Activated T-helper 9 cell treated with anti-CD3 and anti-CD28 coated beads, Interleukin-2, amount 50 U/mL, for 16 hours (primary cell): ENCODE results near the gene RNF187.

Experiments
- DNase-seq: peaks from one replicate; pipeline ENCODE4 v3.0.0-alpha.2; 2020; ENCODE audit warnings: low read depth

Gene RNF187

DNA sequence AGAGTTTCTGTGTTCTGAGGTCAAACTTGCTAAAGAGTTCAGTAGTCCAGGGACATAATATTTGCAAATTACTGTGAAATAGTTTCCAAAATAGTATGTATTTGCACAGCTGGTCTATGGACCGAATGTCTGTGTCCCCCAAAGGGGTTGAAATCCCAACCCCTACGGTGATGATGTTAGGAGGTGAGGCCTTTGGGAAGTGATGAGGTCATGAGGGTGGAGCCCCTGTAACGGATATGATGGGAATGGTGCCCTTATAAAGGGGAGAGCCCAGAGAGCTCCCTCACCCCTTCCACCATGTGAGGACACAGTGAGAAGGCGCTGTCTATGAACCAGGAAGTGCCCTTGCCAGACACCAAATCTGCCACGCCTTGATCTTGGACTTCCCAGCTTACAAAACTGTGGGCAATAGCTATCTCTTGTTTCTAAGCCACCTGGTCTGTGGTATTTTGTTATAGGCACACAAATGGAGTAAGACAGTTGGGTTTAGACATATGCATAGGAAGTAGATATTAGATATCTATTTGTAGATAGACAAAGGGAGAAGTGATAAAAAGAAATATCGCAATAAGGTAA, 21.7 kb downstream of the RNF187 start:
- no peak for DNase-seq

DNA sequence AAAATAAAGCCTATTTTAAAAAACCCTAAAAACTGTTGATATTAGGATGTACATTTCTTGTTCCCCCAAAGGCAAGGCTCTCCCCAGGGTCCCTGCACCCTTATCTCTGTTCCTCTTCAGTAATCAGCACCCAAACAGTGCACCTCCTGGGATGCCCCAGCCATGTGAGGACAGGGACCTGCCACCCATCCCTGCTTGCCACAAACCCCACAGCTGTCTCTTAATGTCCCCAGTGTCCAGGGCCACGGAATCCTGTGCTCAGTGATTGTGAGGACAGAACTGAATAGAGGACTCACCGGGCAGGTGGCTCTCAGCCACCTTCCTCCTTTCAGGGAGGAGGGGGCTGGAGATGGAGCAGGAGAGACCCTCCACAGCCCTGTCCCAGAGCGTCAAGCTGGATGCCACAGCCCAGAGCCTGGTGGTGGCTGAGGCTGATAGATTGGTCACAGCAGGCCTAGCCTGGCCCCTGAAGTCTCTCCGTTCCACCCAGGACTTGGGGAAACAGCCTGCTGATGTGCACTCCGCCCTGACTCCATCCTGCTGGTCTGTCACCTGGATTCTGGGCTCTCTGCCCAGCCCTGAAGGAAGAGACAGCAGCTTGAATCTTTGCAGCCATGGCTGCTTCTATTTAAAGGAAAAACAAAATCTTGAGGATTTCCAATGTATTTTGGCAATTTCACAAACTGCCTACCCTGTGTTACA, 23.1 kb downstream of the RNF187 start:
- no peak for DNase-seq

DNA sequence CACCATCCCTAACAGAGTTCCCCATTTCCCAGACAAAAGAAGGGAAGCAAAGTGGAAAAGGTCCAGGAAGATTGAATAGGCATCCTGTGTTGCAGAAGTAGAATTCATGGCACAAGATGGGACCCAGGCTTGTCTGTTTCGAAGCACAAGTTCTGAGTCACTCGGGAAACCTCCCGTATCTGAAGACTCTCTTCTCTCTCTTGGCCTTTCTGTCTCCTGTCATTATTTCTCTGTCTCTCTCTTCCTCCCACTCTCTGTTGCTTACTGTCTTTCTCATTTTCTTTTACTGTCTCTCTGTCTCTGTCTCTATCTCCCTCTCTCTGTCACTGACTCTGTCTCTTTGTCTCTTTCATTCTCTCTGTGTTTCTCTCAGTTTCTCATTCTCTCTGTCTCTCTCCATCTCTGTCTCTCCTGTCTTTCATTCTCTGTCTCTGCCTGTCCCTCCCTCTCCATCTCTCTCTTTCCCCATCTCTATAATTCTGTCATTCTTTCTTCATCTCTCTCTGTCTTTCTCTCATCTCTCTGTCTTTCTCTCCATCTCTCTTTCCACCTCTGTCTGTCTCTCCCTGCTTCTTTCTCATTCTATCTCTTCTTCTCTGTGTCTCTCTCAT, 23.7 kb downstream of the RNF187 start:
- no peak for DNase-seq

DNA sequence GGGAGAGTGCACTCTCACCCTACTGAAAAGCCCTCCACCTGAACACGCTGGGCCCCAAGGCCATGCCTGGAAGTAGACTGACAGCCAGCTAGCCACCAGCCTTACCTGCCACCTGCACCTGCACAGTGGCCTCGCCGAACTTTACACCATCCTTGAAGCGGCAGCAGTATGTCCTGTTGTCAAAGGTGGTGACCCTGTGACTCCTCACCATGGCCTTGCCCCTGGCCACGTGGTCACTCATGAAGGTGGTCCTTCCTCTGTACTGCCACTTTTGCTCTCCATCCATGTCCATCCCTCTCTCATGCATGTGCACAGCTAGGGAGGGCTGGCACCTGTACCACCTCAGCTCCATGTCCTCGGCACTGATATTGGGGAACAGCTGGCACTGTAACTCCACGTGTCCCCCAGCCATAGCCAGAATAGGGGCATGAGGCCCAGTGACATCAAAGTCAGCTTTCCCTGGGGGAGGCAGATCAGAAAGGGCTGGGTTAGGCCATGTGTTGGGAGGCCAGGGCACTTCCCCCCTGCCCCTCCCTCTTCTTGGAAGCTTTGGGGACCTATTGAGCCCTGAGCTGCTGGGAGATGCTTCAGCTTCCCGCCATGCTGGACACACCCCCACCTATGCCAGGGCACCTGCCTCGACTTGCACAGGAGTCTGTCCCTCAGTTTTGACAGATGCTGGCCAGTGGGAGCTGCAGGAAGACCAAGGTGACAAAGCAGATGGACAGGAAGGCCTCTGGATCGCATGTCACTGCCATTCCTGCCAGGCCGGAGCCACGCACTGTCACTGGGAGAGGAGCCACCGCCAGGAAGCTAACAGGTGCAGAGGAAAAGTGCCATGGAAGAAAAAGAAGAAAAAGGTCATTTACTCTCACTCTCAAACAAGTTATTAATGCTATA, 24.6 kb downstream of the RNF187 start:
- no peak for DNase-seq

DNA sequence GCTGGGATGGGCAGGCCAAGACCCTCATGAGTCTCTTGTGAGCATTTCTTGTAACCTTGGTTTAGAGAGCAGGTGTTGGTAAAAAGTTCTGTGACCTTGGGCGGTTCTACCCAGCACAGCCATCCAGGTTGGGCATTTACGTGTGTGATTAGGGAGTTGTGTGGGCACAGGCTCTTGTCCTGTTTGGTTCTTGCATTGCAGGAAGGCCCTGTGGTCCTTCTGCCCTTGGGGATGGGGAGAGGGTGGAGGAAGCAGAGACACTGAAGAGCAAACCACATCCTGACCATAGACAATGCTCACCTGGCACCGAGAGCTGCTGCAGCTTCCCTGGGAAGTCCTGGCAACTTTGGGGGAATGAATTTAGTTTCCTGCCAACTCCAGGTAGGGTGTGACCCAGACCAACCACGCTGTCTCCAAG, 25.6 kb downstream of the RNF187 start:
- no peak for DNase-seq

DNA sequence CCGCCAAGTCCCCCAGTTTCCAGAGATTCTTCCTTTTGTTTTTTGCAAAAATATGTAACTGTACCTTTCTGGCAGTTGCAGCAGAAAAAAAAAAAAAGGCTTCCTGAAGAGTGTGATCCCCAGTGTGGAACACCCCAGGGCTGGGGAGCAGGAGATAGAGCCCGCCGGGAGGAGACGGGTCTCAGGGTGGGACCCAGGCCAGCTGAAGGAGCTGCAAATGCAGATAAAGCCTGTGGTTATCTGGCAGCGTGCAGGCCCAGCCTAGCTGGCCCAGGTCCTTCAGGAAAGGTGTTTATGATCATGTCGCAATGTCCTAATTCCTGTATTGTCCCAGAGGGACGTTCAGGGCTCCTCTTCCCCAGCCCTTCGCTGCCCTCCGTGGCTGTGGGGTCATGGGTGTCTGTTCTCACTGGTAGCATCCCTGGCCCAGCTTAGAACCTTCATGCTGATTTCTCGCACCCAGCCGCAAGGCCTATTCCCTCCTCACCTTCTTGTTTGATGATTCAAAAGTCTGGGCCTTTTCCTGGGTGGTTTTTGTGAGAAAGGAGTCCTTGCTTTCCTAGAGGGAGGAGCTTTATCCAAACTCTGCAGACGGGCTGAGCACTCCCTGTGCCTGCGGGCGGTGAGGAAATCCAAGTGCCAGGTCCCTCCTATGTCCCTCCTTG, 26.2 kb downstream of the RNF187 start:
- no peak for DNase-seq

DNA sequence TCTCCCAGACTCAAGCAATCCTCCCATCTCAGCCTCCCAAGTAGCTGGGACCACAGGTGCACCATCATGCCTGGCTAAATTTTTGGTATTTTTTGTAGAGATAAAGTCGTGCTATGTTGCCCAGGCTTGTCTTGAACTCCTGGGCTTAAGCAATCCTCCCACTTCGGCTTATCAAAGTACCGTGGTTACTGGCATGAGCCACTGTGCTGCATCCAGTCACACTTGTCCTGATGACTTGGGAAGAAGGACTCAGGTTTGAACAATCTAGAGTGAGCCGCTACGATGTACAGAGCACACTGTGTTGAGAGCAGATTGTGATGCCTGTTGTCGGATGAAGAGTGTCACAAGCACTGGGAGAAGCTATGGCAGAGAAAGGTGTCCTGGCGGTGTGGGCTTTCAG, 27.2 kb downstream of the RNF187 start:
- no peak for DNase-seq

DNA sequence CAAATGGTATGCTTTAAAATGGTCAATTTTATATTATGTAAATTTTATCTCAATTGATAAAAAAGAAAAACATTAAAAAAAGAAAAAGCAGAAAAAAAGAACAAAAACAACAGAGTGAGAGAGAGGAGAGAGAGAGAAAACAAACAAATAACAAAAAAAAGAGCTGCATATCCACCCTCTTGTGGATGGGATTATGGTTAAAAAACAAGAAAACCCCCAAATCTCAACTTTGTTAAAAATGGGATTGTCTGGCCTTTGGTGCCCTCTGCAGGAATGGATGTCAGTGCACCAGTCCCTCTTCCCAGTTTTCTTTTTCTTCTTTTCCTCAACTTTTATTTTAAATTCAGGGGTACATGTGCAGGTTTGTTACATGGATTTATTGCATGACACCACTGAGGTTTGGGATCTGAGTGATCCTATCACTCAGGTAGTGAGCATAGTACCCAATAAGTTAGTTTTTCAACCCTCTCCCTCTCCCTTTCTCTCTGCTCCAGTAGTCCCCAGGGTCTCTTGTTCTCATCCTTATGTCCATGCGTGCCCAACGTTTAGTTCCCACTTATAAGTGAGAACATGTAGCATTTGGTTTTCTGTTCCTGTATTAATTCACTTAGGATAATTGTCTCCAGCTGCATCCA, 28.1 kb downstream of the RNF187 start:
- DNase-seq = no peak

DNA sequence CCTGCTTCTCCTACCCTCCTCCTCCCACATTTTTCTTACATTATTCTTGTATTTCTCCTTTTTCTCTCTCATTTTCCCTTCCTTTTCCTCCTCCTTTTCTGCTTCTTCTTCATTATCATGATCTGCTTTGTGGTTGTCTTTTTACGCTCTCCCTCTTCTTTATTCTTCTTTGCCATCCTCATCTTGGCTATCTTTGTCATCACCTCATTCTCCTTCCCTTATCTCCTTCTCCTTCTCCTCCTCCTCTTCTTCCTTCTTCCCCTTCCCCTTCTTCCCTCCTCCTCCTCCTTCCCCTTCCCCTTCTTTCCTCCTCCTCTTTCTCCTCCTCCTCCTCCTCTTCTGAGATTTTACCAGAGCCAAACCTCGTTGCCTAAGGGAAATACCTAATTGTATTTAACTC, 30.5 kb downstream of the RNF187 start:
- DNase-seq = no peak

DNA sequence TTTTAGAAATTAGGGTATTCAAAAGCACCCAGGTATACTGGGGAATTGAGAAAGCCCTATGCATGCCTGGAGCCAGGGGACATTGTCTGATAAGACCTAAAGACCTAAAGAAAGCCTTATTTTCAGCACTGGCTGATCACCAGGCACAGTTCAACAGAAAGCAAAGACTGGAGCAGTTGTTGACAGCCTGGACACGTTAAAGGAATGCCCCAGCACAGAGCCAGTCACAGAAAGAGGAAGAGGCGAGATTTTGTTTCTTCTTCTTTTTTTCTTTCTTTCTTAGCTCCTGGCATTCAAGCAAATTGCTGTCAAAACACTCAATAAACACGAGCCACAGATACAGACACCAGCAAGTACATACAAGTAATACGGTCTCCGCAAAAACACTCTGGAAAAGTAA, 40.4 kb downstream of the RNF187 start:
- no peak for DNase-seq

DNA sequence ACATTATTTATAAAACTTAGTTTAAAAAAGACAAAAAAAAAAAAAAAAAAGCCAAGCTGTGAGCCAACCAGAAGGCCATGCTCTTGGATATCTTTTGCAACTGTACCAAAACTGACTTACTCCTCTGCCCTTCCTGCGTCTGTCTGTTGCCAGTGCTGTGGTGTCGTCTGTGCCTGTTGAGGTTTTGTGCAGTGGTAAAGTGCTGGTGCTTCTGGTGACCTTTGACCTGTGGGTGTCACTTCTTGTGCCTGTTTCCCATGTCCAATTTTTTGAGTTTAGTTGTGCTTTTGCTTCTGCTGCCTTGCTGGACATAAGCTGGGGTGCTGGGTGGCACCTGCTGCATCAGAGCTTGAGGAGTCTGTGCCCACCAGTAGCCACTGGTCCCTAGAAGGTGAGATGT, 41.4 kb downstream of the RNF187 start:
- DNase-seq = no peak

DNA sequence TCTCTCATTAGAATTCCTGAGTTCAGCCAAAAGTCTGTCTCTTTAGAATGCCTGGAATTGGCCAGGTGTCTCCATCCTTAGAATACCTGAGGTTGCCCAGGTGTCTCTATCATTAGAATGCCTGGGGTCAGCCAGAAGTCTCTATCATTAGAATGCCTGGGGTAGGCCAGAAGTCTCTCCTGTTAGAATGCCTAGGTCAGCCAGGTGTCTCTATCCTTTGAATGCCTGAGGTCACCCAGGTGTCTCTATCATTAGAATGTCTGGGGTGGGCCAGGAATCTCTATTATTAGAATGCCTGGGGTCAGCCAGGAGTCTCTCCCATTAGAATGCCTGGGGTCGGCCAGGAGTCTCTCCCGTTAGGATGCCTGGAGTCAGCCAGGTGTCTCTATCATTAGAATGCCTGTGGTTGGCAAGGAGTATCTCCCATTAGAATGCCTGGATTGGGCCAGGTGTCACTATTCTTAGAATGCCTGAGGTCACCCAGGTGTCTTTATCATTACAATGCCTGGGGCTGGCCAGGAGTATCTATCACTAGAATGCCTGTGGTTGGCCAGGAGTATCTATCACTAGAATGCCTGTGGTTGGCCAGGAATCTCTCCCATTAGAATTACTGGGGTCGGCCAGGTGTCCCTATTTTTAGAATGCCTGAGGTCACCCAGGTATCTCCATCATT, 43.0 kb downstream of the RNF187 start:
- no peak for DNase-seq

DNA sequence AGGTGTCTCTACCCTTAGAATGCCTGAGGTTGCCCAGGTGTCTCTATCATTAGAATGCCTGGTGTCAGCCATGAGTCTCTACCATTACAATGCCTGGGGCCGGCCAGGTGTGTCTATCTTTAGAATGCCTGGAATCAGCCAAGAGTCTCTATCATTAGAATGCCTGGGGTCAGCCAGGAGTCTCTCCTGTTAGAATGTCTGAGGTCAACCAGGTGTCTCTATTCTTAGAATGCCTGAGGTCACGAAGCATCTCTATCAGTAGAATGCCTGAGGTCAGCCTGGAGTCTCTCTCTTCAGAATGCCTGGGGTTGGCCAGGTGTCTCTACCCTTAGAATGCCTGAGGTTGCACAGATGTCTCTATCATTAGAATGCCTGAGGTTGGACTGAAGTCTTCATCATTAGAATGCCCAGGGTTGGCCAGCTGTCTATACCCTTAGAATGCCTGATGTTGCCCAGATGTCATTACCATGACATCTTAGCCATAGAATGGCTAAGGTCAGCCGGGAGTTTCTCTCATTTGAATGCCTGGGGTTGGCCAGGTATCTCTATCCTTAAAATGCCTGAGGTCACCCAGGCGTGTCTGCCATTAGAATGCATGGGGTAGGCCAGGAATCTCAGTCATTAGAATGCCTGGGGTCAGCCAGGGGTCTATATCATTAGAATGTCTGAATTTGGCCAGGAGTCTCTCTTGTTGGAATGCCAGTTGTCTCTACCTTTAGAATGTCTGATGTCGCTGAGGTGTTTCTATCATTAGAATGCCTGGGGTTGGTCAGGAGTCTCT, 44.0 kb downstream of the RNF187 start:
- DNase-seq = no peak

DNA sequence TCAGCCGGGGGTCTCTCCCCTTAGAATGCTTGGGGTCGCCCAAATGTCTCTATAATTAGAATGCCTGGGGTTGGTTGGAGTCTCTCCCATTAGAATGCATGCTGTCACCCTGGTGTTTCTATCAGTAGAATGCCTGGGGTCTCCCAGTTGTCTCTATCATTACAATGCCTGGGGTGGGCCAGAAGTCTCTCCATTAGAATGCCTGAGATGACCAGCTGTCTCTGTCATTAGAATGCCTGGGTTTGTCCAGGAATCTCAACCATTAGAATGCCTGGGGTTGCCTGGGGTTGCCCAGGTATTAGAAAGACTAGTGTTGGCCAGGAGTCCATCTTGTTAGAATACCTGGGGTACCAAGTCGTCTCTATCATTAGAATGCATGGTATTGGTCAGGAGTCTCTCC, 51.6 kb downstream of the RNF187 start:
- DNase-seq = no peak

DNA sequence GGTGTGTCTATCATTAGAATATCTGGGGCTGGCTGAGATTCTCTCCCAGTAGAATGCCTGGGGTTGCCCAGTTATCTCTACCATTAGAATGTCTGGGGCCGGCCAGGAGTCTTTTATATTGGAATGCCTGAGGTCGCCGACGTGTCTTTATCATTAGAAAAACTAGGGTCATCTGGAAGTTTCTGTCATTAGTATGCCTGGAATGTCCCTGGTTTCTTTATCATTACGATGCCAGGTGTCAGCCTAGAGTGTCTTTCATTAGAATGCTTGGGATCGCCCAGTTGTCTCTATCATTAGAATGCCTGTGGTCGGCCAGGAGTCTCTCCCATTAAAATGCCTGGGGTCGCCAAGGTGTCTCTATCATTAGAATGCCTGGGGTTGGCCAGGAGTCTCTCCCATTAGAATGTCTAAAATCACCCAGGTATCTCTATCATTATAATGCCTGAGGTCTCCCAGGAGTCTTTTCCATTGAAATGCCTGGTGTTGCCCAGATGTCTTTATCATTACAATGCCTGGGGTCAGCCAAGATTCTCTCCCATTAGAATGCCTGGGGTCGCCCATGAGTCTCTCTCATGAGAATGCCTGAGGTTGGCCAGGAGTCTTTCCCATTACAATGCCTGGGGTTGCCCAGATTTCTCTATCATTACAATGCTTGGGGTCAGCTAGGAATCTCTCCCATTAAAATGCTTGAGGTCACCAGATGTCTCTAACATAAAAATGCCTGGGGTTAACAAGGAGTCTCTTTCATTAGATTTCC, 53.2 kb downstream of the RNF187 start:
- no peak for DNase-seq

DNA sequence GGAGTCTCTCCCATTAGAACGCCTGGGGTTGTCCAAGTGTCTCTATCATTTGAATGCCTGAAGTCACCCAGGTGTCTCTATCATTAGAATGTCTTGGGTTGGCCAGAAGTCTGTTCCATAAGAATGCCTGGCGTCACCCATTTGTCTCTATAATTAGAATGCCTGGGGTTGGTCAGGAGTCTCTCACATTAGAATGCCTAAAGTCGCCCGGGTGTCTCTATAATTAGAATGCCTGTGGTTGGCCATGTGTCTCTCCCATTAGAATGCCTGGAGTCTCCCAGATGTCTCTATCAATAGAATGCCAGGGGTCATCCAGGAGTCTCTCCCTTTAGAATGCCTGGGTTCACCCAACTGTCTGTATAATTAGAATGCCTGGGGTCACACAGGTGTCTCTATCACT, 54.5 kb downstream of the RNF187 start:
- no peak for DNase-seq

DNA sequence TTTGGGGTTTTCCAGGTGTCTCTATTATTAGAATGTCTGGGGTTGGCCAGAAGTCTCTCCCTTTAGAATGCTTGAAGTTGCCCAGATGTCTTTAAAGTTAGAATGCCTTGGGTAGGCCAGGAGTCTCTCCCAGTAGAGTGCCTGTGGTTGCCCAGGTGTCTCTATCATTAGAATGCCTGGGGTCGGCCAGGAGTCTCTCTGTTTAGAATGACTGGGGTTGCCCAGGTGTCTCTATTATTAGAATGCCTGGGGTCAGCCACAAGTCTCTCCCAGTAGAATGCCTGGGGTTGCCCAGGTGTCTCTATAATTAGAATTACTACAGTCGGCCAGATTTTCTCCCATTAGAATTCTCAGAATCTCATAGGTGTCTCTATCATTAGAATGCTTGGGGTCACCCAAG, 55.2 kb downstream of the RNF187 start:
- DNase-seq = no peak

DNA sequence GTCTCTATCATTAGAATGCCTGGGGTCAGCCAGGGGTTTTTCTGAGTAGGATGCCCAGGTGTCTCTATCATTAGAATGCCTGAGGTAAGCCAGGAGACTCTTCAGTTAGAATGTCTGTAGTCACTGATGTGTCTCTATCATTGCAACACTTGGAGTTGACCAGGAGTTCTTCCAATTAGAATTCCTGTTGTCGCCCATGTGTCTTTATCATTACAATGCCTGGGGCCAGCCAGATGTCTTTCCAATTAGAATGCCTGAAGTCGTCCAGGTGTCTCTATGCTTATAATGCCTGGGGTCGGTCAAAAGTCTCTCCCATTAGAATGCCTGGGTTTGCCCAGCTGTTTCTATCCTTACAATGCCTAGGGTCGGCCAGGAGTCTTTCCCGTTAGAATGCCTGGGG, 55.8 kb downstream of the RNF187 start:
- no peak for DNase-seq

DNA sequence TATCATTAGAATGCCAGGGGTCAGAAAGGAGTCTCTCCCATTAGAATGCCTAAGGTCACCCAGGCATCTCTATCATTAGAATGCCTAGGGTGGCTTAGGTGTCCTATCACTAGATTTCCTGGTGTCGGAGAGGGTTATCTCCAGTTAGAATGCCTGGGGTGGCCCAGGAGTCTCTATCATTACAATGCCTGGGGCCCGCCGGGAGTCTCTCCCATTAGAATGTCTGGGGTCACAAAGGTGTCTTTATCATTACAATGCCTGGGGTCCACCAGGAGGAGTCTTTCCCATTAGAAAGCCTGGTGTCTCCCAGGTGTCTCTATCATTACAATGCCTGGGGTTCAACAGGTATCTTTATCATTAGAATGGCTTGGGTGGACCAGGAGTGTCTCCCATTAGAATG, 56.2 kb downstream of the RNF187 start:
- DNase-seq = no peak
